Stimulated activated CD8-positive, alpha-beta memory T cell treated with anti-CD3 and anti-CD28 coated beads, Interleukin-7, amount 100 ng/mL, for 24 hours (primary cell): ENCODE measurements around the gene BTBD1.

Source experiments
- DNase-seq: peaks from one replicate; pipeline ENCODE4 v3.0.0-alpha.2; 2020; ENCODE audit warnings: low read depth

Gene BTBD1

DNA sequence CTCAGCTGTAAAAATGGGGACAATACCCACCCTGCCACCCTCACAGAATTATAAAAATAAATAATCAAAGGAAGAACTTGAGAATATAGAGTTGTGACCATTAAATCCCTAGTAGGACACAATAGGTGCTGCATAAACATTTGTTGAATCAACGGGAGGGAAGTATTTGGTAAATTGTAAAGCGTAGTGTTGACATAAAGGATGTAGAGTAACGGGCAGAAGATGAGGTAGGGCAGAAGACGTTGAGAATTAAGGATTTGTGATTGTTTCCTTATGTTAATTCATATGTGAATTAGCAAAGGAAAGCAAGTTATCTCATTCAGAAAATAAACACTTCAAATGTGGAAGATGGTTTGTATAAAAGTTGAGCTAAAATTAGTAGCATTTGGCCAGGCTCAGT lies 73.9 kb downstream of the BTBD1 start:
- no peak for DNase-seq

DNA sequence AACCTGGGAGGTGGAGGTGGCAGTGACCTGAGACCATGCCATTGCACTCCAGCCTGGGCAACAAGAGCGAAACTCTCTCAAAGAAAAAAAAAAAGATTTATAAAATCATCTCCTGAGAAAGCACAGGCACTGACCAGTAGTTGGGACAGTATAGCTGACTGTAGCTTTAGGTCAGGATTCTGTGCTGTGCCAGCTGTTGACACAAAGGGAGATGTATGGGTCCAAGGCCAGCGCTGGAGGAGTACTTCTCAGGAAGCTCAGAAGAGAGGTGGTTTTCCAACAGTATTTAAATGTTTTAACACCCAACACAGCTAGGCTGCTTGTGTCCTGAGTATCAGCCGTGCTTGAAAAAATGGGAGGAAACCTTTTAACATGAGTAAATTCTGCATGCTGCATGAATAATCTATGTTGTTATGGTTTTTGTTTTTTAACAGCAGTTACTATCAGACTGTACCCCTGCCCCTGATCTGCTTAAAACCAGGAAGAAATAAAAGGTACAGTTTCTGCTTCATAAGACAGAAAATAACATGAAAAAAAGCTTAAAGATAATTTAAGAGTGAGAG lies 74.5 kb downstream of the BTBD1 start:
- no peak for DNase-seq

DNA sequence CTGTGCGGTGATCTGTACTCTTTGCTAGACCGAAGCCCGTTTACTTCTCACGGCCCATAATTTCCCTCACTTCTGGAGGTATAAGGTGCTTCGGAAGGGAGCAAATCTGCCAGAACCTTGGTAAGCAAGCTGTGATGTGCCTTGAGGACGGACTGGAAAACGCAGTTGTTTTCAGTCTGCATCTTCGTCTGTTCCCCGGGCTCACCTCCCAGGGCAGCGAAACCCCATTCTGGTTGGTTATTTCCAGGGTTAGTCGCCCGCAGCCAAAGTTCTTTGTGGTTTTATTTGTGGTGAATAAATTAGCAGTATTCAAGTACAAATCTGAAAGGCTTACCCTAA lies 80.6 kb downstream of the BTBD1 start:
- DNase-seq, result no peak

DNA sequence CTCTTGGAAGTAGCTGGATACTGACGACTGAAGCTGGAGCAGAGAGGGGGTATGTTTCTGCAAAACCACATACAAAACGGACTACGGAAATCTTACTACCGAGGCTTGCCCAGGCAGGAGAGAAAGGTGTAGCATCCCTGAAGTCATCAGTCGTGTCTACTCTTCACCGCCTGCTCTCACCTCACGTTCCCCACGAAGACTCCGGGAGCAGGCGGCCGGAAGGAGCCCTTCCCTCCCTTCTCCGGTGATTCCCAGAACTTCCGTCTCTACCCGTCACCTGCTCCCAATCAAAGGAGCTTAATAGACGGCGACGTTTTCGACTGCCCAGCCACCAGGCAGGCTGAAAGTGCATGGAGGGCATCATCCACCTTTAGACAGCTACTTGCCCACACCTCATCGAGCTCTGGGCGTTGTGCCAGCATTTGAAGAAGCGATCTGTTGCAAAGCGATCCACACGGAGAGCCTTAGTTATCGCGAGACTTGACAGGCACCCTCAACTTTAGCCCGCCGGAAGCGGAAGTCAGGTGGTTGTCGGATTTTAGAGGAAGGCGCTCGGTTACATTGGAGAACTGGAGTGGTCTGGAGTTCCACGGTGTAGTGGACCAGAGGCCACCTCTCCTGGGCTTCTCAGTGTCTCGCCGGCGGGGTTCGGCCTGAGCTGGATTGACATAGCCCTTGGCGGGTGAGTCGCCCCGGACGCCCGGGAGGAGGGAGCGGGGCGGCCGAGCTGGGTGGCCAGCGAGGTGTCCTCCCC lies 81.2 kb downstream of the BTBD1 start, which contains the start of gene RAMAC:
RAMAC (plus strand) TSS at position 523 of the 754 bp plus-strand sequence. CDS start 2,809 bp downstream, outside the sequence.
- peak; percentile 87 for DNase-seq

DNA sequence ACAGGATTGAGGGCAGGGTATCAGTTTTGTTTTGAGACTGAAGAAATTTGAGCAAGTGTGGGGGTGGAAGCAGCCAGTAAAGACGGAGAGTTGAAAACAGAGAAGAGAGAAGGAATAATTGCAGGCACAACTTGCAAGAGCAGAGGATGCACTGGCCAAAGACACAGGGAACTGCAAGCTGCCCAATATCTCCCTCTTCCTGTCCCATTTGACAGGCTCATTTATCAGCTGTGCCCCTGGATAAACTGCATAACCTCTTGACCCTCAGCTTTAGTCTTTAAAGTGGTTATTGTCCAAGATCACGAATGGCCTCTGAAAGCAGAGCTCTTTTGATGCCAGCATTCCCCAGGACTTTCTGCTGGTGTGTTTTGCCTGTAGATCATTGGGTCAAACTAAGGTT lies 86.1 kb downstream of the BTBD1 start:
- DNase-seq, result no peak

DNA sequence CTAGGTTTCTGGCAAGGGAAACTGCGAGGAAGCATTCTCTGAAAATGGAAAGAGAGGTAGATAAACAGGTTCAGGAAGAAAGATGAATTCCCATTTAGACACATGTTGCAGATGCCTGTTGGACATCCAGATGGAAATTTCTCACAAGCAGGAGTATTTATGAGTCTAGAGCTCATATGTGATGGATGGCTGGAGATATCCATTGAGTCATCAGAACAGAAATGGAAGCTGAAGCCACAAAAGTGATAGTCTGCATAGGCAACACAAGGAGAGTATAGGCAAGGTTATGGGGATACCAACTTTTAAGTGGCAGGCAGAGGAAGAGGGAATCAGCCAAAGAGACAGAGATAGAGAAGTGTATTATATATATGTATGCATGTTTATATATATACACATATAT lies 87.3 kb downstream of the BTBD1 start:
- DNase-seq, result no peak

DNA sequence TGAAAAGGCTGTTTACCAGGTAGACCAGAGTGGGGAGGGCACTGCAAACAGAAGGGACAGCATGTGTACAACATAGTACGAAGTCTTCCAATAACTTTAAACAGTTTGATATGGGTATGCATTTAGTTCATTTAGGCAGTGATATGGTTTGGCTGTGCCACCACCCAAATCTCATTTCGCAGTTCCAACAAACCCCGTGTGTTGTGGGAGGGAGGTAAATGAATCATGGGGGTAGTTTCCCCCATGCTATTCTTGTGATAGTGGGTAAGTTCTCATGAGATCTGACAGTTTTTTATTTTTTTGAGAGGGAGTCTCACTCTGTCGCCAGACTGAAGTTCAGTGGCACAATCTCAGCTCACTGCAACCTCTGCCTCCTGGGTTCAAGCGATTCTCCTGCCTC lies 88.6 kb downstream of the BTBD1 start:
- no peak for DNase-seq

DNA sequence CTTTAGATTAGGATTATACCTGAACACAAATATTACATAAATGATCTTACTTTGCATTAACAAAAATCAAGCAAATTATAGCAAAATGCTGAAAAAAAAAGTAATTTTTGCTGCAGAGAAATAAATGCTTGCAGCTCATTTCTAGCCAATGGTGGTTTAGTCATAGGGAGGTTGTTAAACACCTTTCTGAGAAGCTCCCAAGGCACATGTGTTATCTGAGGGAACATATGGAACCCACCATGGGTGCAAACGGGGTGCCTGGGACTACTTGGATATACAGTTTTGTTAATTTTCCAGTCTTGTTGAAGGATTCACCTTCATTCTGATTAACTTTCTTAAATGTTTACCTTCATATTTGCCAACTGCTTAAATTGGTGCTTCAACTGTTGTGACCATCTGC lies 90.0 kb downstream of the BTBD1 start:
- DNase-seq, result no peak

DNA sequence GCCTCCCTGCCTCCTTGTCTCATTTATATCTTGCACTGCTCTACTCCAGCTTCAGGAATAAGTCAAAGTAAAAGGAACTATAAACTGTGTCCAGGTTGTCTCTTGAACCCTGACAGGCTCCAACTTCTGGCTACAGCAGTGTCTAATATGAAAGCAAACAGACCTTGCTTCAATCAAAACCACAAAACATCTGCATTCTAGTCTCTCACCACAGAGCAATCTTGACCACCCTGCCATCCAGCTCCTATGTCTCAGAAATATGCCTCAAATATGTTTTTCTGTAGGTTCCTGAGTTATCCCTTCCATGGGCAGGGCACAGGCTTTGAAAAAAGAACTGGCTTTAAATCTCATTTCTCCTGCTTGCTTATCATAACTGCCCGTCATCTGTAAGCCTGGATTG lies 94.1 kb downstream of the BTBD1 start:
- no peak for DNase-seq

DNA sequence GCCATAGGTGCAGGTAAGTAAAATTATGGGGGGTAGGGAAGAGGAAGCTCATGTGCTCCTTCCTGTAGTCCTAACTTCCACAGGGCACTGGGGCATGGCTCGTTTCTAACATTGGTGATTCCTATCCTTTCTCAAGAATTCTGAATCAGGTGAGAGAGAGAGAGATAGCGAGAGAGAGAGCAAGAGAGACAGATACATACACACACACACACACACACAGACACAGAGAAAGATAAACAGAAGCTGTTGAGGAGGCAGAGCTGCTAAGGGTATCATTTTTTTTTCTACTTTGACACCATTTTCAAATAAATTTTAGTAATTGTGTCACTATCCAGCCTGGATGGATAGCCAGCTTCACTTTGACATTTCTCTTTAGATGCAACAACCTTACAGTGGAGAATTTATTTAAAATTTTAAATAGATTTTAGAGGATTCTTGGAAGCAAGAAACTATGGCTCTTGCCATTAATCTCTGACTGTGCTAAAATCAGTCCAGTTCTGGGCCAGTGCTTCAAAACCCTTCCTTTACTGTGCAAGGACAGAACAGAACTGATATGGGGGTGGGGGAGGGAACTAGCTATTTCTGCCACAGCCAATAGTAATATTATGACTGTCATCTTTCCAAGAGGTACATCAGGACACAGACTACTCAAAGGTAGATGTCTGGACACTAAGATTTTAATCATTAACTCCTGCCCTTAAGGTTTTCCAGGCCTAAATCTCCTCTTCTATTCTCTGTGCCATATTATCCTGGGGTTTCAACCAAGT lies 95.7 kb downstream of the BTBD1 start:
- DNase-seq, result no peak

DNA sequence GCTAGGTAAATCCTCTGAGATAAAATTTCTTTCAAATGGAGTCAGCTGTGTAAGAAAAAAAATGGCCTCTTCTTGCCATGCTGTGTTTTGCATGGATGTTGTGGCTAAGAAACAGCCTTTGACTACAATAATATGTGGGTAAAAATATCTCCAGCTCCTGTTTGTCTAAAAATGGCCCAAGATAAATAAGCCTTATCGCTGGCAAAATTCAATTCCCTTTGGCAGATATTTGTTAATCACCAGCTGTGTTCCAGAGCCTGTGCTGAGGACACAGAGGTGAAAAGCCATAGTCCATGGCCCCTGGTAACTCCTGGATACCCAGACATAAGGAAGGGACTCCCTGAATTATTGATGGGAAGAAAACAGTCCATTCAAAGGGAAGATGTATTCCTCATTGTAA lies 96.4 kb downstream of the BTBD1 start:
- no peak for DNase-seq

DNA sequence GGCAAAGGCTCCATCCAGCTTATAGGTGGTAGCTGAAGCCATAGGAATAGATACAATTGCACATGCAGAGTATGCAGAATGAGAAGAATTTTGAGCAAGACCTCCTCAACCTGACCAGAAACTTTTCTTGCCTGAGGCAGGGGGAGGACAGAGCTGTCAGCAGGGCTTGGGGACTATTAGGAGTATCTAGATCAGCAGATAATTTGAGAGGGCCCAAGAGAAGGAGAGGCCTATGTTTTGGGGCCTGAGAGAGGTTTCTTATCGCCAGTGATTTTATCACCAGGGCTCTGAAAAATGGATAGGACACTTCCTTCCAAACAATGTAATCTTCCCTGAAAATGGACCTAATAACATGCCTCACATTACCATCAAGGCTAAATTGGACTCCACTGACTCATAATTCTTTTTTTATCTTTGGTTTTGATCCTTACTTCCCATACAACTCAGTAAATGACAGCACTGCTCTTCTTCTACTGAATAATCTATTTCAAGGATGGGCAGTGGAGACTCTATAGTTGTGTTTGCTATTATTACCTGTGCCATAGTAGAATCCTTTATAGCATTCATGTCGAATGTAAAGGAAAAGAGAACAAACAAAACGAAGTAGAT lies 96.9 kb downstream of the BTBD1 start:
- DNase-seq, result no peak

DNA sequence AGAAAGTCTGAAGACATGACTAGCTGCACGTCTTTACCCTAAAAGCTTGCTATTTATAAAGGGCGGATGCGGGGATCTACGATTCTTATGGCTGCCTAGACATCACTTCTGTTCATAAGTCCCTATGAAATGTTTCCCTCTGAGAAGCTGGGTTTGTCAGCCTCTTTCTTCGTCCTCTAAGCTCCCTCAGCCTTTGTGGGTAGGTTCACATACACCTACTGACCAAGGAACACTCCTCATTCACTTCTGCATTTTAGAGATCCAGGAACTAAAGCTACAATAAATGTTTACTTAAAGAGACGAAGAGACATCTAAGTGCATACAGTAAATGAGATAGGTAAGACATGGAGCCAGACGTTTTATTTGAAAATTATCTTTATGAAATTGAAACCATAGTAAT lies 97.7 kb downstream of the BTBD1 start:
- no peak for DNase-seq

DNA sequence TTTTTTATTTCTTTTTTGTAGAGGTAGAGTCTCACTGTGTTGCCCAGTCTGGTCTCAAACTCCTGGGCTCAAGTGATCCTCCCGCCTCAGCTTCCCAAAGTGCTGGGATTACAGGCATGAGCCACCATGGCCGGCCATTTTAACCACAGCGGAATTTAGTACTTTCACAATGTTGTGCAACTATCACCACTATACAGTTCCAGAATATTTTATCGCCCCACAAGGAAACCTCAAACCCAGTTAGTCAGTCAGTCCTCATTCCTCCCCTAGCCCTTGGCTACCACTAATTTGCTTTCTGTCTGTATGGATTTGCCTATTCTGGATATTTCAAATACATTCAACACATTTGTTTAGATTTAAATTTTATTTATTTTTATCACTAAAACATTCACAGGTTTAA lies 99.0 kb downstream of the BTBD1 start:
- no peak for DNase-seq

DNA sequence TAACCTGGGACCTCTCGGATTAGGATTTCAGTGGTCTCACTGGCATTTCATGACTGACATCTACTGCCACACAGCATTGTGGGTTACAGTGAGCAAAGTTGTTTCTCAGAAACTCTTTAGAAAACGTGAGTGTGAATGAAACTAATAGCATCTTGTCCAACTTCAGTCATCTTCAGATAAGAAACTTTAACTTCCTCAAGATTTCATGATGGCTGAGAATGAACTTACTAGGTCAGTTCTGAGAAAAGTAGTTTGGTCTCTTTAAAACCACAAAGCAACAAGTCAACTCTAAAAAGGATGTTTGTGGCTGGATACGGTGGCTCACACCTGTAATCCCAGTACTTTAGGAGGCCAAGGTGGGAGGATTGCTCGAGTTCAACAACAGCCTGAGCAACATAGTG lies 100.4 kb downstream of the BTBD1 start:
- no peak for DNase-seq
